H1 (cell line): ENCODE results near the gene LRRTM3.

Source experiments
- CTCF ChIP-seq, 3 experiments: IDR thresholded peaks; 1 replicate in 2 of 3; 2 replicates in 1 of 3; pipeline versions ENCODE4 v1.5.1 to v1.6.1; 2011; ENCODE audit warnings: low read length in 3 of 3, mild to moderate bottlenecking in 3 of 3, inconsistent platforms in 2 of 3, low read depth in 1 of 3, moderate library complexity in 1 of 3; ENCODE audit not compliant: insufficient read depth in 1 of 3; ENCODE audit errors: control extremely low read depth in 1 of 3
- GTF2F1 ChIP-seq: IDR thresholded peaks from 2 replicates; pipeline ENCODE4 v1.6.1; 2012; ENCODE audit warnings: low read depth, low read length, improper control_type of control experiment, borderline replicate concordance
- POLR2AphosphoS5 ChIP-seq: IDR thresholded peaks from 2 replicates; pipeline ENCODE4 v1.6.1; 2011; ENCODE audit warnings: low read depth, low read length

- no peak for TF ChIP-seq POLR2AphosphoS5
- no peak for TF ChIP-seq GTF2F1
- TF ChIP-seq CTCF (IDR thresholded peaks at IDR 0.05; ENCODE audit: control extremely low read depth in 1 of 3, insufficient read depth in 1 of 3, low read depth in 1 of 3, low read length in 3 of 3) = no peak
These were observed 190.1 kb downstream of the LRRTM3 start for GRCh38 chr10:67115972-67116371.
